Epithelial cell of proximal tubule (primary cell): Measurements from ENCODE around the gene IFT80. TPM values are rescaled to one million over a fixed set of nuclear protein-coding genes. Genes with fewer than 3 reads are reported as not detected.

Experiments used
- DNase-seq: peaks from one replicate; pipeline ENCODE4 v3.0.0-alpha.2; 2011; ENCODE audit warnings: low read depth
- H3K4me3 ChIP-seq: 2 replicates; pipeline ENCODE4 v1.5.1; 2011; ENCODE audit warnings: low read depth, mild to moderate bottlenecking, low read length
- CTCF ChIP-seq: conservative IDR thresholded peaks from 2 replicates; pipeline ENCODE4 v1.5.1; 2012; ENCODE audit warnings: low read depth, mild to moderate bottlenecking, low read length
- total RNA-seq: library from RNA; depleted of rRNA; stranded (reverse); fragments of >200 nt; gene quantifications from 2 replicates; pipeline ENCODE4 v1.2.3, GENCODE V29; 2015

IFT80 gene
- total RNA-seq, 1 donor from 2014 or later, result 25.7 TPM

GRCh38 chr3:160224256-160224655, 174.8 kb downstream of the IFT80 start:
- DNase-seq, result no peak
- TF ChIP-seq CTCF, result no peak
- no peak overlapping the region for H3K4me3 ChIP-seq

- no peak for TF ChIP-seq CTCF
- no peak overlapping the region for H3K4me3 ChIP-seq
- DNase-seq, result no peak
Measured at GRCh38 chr3:160221019-160221418, 178.0 kb downstream of the IFT80 start.

- TF ChIP-seq CTCF, result no peak
- no peak overlapping the region for H3K4me3 ChIP-seq
- DNase-seq, result no peak
Measured at GRCh38 chr3:160220038-160220437, 179.0 kb downstream of the IFT80 start.

GRCh38 chr3:160218136-160218535, 180.9 kb downstream of the IFT80 start:
- DNase-seq, result no peak
- H3K4me3 ChIP-seq, result no peak overlapping the region
- TF ChIP-seq CTCF, result no peak

- TF ChIP-seq CTCF, result no peak
- no peak for DNase-seq
- no peak overlapping the region for H3K4me3 ChIP-seq
Measured at GRCh38 chr3:160217675-160218074, 181.3 kb downstream of the IFT80 start.

- no peak for TF ChIP-seq CTCF
- no peak for DNase-seq
- no peak overlapping the region for H3K4me3 ChIP-seq
Measured at GRCh38 chr3:160213191-160213590, 185.8 kb downstream of the IFT80 start.

- peak; percentile 16 for DNase-seq
- TF ChIP-seq CTCF, result peak; percentile 57
- H3K4me3 ChIP-seq, result no peak overlapping the region
Measured at GRCh38 chr3:160210799-160211221, 188.2 kb downstream of the IFT80 start.
